Fibroblast of skin of right quadriceps (primary cell): ENCODE measurements around the gene B3GNT7.
"Not testable (repeated sequence)": the region's sequence is repeated elsewhere in the genome, so short reads cannot be mapped to it uniquely, and the experiment has no call there.

ENCODE experiments used
- DNase-seq: peaks from one replicate; pipeline ENCODE4 v3.0.0-alpha.2; 2013

Gene B3GNT7, protein sequence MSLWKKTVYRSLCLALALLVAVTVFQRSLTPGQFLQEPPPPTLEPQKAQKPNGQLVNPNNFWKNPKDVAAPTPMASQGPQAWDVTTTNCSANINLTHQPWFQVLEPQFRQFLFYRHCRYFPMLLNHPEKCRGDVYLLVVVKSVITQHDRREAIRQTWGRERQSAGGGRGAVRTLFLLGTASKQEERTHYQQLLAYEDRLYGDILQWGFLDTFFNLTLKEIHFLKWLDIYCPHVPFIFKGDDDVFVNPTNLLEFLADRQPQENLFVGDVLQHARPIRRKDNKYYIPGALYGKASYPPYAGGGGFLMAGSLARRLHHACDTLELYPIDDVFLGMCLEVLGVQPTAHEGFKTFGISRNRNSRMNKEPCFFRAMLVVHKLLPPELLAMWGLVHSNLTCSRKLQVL

DNA sequence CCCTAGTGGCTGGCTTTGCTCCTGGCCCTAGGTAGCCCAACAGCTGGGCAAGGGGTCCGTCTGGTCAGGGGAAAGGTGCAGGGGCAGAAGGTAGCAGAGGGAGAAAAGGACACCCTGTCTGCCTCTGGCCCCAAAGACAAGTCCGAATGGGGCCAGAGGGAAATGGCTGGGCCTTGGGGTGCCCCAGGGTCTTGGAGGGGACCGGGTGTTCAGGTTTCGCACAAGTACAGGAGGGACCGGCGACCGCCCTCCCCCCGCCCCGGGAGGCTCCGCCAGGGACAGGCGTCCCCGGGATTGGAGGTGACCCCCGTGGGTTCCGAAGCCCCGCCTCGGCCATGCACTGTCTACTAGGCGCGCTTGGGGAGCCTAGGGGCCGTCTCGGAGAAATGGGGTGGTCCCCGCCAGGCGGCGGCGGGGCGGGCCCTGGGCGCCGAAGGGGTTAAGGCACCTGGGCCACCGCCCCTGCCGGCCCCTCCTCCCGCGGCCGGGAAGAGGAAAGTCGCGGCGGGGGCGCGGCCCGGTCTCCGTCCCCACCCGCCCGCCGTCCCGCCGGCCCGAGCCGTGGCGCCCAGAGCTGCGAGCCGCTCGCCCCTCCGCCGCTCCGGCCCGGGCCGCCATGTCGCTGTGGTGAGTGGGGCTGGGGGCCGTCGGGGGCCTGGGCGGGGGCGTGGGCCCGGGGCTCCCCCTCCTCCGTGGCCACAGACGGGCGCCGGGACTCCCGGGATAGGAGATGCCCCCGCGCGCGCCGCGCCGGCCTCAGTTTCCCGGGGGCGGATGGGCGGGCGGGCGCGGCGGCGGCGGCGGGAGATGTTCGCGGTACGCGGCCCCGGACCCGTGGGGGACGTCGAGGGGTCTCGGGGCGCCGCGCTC lies at the start of gene B3GNT7:
Gene B3GNT7 (plus strand): TSS at position 523 of the 870 bp plus-strand sequence. CDS start 94 bp downstream, at position 617.
- no peak for DNase-seq

DNA sequence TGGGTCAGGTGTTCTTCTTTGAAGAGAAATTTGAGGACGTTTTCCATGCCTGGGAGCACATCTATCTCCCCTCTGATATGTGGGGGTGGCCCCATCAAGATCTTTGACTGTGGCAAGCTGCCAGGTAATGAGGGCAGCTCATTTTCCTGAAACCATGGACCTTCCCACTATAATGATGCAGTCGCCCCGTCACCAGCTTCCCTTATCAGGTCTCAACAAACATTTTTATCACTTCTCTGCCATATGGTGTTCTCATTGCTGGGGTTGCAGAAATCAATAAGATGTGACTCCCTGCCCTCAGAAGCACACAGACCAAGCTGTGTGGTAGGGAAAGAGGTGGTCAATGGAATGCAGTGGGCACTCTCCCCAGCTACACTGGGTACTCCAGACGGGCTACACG lies 48.4 kb upstream of the B3GNT7 start:
- no peak for DNase-seq

DNA sequence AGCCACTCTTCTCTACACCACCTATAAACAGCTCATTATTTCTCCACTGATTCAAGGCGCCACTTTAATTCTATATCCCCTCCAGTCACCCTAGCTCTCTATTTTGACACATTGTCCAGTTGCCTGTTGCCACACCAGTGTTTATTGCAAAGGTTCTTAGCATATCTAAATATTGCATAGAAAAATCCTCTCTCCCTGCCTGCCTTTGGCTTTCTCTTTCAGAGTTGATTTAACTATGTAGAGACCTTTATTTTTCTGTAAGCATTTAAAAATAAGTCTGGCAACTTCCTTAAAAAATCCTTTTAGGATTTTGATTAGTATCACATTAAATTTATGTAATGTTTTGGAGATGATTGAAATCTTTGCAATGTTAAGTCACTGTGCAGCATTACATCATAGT lies 47.9 kb upstream of the B3GNT7 start:
- no peak for DNase-seq

DNA sequence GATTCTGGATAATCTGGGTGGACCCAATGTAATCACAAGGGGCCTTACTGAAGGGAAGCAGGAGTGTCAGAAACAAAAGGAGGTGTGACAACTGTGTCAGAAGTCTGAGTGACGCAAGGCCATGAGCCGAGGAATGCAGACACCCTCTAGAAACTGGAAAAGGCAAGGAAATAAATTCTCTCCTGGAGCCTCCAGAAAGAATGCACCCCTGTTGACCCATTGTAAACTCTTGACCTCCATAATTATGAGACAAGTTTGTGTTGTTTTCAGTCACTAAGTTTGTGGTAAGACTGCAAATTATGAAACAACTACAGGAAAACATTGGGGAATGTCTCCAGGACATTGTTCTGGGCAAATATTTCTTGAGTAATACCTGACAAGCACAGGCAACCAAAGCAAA lies 47.3 kb upstream of the B3GNT7 start:
- peak; percentile 24 for DNase-seq

DNA sequence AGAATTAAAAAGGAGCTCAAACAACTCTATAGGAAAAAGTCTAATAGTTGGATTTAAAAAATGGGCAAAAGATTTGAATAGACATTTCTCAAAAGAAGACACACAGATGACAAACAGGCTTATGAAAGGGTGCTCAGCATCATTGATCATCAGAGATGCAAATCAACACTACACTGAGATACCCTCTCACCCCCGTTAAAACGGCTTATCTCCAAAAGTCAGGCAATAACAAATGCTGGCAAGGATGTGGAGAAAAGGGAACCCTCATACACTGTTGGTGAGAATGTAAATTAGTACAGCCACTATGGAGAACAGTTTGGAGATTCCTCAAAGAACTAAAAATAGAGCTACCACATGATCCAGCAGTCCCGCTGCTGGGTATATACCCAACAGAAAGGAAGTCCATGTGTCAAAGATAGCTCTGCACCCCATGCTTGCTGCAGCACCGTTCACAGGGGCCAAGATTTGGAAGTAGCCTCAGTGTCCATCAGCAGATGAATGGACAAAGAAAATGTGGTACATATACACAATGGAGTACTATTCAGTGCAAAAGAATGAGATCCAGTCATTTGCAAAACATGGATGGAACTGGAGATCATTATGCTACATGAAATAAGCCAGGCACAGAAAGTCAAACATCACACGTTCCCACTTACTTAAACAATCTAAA lies 46.7 kb upstream of the B3GNT7 start:
- no peak for DNase-seq

DNA sequence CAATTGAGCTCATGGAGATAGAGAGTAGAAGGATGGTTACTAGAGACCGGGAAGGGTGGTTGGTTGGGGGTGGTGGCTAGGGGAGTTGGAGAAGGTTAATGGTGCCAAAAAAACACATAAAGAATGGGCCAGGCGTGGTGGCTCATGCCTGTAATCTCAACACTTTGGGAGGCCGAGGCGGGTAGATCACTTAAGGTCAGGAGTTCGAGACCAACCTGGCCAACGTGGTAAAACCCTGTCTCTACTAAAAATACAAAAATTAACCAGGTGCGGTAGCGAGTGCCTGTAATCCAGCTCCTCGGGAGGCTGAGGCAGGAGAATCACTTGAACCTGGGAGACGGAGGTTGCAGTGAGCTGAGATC lies 46.2 kb upstream of the B3GNT7 start:
- DNase-seq: not testable (repeated sequence)

DNA sequence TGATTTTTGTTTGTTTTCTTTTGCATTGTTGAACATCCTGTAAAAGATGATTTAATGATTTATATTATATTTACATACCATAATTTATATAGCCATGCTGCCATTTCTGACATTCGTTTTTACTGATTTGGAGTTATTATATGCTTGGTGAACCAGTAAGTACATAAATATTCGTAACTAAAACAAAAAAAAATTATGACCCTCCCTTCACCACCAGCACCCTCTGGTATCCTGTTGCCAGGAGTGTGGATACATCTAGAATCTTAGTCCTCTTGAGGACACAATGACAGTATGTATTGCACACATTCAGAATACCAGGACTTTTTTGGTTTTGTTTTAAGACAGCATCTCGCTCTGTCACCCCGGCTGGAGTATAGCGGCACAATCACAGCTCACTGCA lies 43.9 kb upstream of the B3GNT7 start:
- no peak for DNase-seq

DNA sequence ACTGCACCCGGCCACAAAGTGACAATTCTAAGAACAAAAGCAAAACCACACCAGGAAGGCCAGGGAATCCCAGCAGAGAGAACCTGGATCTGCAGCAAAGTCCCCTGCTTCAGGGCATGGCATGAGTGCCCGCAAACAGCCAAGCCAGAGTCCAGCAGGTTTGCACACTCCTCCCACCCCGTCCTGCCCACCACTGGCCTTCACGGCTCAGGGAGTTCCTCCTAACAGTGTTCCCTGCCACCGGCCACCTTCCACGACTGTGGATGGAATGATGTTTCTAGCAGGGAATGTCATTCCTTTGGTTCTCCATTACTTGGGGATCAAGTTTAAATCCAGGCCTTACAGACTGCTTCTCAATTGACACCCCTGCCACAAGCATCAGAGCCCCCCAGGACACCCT lies 42.0 kb upstream of the B3GNT7 start:
- DNase-seq: no peak

DNA sequence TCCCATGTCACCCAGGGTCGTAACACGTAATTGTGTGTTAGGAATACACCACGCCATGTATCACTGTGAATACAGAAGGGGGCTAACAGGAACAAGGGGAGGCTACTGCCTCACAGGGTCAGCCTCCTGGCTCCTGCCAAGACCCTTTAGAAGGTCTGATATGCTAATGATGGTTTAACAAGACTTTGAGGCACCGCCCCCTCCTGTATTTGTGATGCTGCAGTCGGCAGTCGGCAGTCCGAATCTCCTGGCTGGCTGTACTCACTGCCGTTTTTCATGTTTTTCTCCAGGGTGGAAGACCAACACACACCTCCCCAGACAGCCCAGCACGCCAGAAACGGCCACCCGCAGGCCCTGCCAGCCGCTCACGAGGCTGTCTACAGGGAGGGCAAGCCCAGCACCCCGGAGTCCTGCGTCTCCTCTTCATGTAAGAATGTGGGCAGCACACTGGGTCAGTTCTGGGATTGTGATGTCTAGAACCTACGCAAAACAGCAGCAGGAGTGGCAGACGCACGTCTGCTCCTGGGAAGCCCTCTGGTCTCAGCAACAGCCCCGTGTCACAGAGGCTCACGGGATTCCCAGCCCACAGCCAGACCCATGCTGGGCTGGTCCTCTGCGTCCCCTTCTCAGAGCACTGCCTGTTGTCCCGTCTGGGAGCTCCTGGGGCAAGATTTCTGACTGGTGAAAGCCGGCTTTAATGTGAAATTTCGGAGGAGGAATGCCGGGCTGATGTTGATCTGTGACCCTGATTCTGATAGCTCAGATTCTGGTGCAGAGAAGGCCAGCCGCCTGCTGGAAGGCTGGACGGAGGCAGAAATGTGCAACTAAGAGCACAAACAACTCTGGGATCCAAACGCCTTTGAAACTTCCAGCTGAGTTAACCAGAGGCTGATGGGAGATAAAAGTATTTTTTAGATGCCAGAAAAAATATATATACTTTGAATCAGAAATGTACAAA lies 39.7 kb upstream of the B3GNT7 start:
- DNase-seq: no peak

DNA sequence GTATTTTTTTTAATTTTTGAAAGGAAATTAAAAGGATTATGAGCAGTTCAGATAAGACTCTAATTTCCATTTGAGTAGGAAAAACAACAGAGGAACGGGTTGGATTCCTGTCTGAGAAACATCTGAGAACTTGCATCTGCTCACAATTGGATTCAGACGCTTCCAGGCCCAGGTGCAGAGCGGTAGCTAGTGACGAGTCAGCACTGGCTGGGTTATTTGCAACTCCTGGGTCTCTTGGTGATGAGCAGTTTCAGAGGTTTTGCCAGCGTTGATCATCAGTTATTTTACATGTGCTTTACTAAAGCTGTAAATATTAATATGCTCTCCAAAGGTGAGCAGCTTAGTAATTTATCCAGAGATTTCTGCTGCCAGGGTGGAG lies 39.1 kb upstream of the B3GNT7 start:
- no peak for DNase-seq

DNA sequence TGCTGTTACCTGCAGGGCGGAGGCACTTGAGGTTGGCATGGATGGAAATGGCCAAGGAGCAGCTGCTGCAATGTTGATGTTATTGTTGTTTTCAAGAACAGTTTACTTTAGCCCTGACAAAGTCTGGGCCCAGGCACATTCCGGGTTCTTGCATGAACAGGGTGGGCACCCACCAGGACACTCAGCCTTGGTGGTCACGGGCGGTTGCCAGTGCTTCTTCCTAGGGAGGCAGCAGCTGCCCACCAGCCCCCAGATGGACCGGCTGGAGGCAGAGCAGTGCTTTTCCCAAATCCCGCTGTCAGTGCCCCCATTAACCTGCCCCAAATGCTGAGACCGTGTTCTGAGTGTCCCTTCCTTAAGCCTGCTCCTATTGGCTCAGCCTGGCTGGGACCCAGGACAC lies 38.5 kb upstream of the B3GNT7 start:
- DNase-seq: no peak

DNA sequence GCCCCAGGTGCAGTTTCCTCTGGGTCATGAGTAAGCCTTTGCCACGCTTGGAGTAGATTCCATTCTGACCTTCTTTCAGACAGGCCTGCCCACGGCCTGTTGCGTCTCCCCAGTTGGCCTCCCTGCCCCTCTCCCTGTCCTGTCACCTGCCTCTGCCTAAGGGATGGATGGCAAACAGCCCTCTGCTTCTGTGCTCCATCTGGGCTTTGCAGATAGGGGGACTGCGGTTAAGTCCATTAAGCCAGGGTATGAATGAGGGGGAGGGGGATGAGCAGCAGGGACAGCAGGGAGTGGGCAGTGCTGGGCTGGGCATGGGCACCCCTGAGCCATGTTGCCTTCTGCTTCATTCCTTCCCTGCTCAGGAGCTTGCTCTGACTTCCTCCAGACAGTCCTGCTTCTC lies 37.6 kb upstream of the B3GNT7 start:
- DNase-seq: no peak

DNA sequence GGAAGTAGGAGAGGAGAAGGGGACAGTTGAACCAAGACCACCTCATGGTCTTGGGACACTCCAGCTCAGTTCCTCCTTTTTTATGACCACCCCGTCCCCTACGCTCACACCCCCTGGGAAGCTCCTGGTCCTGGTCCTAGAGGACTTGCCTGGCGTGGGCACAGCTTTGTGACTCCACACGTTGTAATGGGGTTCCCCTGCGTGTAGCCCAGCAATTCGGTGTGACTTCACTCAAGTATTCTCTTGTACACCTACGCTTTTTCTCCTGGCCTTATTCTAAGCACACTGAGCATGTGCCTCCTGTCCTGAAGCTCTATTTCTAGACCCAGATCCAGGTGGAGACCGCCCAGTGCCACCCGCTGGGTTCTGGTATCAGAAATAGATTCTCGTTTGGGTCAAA lies 36.1 kb upstream of the B3GNT7 start:
- no peak for DNase-seq

DNA sequence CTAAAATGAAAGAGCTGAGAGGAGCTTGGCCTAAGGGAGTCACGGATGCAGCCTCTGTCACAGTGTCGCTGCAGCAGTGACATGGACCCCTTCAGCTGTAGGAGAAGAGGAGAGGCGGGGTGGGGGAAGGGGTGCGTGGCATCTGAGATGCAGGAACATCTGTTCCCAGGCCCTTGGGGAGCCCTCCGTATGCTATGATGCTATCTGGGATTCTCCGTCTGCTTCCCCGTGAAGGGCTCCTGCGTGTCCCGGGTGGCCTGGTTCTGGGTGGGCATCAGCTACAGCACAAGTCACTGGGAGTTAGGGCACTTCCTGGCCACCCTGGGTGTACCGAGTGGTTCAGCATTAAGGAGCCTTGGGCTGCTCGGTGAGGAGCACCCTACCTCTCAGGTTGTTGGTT lies 35.6 kb upstream of the B3GNT7 start:
- DNase-seq: no peak

DNA sequence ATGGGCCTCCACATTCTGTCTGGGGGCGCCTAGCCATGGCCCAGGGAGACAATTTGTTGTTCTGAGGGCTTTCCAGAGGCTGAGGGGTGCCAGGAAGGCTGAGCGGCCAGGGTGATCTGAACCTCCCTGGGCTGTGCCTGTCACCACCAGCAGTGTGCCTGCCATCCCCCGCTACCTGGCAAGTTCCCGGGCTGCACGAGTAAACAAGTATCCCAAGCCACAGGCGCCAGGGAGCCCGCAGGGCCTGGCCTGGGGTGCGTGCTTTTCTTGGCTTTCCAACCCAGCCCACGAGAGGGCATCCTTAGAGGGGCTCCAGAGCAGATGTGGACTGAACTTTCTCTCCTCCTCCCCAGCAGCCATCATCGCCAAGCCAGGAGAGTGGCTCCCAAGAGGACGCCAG lies 35.1 kb upstream of the B3GNT7 start:
- no peak for DNase-seq

DNA sequence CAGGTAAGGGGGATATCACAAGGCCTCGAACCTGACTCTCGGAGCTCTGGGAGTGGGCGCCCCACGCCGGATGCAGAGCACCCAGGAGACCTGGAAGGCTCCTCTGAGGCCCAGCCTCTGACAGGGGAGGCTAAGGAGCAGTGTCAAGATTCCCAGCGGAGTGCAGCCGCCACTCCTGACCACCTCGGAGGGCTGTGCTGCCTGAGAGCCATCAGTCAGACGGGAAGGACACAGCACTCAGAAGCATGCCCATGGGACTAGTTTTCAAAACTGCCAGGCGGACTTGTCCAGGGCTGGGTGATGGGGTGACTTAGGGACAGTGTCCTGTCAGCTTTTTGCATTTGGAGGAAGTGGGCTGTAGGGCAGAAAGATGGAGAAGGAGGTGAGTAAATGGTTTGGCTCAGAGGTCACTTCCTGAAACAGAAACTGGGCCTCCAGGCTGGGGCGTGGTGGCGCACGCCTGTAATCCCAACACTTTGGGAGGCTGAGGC lies 34.6 kb upstream of the B3GNT7 start:
- no peak for DNase-seq

DNA sequence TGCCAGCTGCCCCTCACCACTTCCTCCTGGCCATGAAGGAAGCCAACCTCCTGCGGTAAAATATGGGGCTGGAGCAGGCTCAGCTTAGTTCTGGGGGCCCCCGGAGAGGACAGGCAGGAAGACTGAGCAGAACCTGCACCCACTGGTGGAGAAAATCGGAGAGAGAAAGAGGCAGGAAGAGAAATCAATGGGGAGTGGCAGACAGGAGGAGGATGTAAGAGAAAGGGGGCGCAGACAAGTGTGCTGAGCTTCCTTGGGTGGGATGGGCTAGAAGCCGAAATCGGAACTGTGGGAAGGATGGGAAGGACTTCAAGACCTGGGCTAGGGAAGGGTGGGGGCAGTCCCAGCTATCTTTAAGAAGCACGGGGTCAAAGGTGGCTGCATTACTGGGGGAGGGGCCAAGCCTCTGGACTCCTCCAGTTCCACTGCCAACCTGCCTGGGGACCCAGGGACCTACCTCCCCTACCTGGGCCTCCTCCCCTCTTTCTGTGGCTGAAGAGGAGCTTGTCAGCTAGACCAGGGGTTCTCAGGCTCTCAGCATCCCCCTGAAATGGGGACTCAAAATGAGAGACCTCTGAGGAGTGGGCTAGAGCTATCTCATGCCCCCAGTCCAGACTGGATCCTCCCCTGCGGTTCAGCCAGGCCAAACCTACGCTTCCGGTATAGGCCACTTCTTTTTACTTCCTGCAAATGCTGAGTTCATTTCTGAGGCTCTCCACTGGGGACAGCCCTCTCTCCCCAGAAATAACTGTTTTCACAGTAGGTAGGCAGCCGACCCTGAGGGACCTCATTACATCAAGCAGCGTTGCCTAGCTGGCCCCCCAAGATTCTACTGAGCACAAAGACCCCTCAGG lies 33.6 kb upstream of the B3GNT7 start:
- DNase-seq: no peak

DNA sequence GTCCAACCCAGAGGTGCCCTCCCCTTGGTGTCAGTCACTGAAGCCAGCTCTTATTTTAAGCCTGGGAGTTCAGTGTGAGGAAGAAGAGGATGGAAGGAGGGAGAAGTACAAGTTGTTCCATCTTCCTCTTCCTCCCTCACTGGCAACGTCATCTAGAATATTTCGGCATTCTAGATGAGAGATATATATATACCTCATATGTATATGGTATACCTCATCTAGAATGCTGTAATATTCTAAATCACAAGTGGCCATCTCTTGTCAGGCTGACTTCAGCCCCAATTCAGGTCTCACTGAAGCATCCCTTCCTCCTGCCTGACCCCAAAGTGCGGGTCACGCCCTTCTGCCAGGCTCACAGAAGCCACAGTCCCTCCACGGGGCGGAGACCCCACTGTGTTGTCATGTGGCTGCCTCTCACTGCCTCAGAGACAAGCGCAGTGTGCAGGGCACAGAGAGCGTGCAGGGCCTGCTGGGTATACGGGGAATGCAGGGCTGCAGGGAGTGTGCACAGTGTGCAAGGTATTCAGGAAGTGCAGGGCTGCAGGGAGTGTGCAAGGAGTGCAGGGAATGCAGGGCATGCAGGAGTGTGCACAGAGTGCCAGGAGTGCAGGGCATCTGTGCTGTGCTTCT lies 32.8 kb upstream of the B3GNT7 start:
- no peak for DNase-seq

DNA sequence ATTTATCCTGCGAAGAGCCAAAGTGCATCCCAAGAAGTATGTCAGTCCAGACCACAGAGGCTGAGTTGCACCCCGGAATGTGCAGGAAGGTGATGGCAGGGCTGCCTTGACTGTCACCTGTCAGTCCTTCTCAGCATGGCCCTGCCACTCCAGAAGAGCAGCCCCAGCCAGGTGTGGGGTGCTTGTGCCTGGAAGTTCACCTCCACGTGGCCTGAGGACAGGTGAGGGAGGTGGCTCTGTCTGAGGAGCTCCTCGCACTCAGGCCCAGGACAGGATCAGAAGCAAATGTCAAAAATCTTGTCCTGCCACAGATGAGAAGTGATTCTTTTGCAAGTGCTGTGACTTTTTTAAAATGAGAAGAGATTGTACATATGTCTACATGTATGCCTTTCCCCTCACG lies 31.4 kb upstream of the B3GNT7 start:
- DNase-seq: no peak

DNA sequence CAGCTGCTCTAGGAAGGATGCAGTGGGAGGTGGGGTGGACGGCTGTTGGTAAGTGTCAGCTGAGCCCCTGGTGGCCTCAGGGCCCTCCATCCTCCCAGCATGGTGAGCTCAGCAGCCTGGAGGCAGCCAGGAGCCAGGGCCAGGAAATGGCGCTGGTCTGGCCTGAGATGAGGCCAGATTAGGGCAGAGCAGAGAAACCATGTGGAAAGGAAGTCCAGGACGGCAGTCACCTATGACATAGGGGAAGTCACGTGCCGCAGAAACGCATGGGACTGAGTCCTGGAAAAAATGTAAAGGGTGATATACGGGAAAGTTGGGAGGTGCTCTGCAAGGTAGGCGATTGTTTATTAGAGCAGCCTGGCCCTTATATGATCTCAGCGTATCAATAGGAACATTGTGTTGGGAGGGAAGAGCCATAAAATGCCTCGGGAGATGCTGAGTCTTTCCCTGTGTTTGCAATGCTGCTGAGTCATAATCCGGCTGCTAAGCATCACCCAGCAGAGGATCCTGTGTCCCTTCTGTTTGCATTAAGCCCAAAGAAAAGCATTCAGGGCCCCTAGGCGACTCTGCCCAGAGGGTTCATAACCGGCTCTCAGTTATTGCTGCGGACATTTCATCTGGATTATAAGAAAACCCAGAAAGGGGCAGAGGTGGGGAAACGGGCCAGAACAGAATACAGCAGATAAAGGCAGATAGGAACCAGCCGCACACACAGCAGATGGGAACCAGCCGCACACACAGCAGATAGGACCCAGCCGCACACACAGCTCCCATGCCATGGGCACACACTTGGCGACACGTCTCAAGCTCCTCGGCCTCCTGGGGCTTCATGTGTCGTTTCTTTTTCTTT lies 30.3 kb upstream of the B3GNT7 start:
- DNase-seq: peak; percentile 80
